Activated CD4-positive, CD25-positive, alpha-beta regulatory T cell treated with anti-CD3 and anti-CD28 coated beads, Interleukin-2, amount 50 U/mL, for 24 hours (primary cell): ENCODE results near the gene NHLRC2.

Source experiments
- ATAC-seq, 2 donors: fragments of 150-1000 bp; cut with Tn5 transposase; one replicate each; pipeline ENCODE4 v1.10.0; 2021; ENCODE audit warnings: mild to moderate bottlenecking in 1 of 2, moderate library complexity in 1 of 2

NHLRC2 gene

GRCh38 chr10:113911113-113911512, 56.7 kb downstream of the NHLRC2 start:
- no peak for ATAC-seq

GRCh38 chr10:113911839-113912238, 57.4 kb downstream of the NHLRC2 start:
- no peak for ATAC-seq

GRCh38 chr10:113912582-113912981, 58.1 kb downstream of the NHLRC2 start:
- no peak for ATAC-seq

- ATAC-seq = no peak
These were observed 60.5 kb downstream of the NHLRC2 start for GRCh38 chr10:113914956-113915355.

- ATAC-seq = no peak
These were observed 61.1 kb downstream of the NHLRC2 start for GRCh38 chr10:113915540-113915939.

- no peak for ATAC-seq
These were observed 61.6 kb downstream of the NHLRC2 start for GRCh38 chr10:113916053-113916452.

- no peak for ATAC-seq
These were observed 63.2 kb downstream of the NHLRC2 start for GRCh38 chr10:113917636-113918035.

- ATAC-seq = no peak
These were observed 65.7 kb downstream of the NHLRC2 start for GRCh38 chr10:113920114-113920513.

GRCh38 chr10:113920875-113921274, 66.4 kb downstream of the NHLRC2 start:
- no peak for ATAC-seq

GRCh38 chr10:113921561-113922370, 67.3 kb downstream of the NHLRC2 start:
- no peak for ATAC-seq

- ATAC-seq = no peak
These were observed 68.5 kb downstream of the NHLRC2 start for GRCh38 chr10:113922787-113923570.

GRCh38 chr10:113924186-113924585, 69.7 kb downstream of the NHLRC2 start:
- no peak for ATAC-seq

GRCh38 chr10:113924664-113925063, 70.2 kb downstream of the NHLRC2 start:
- no peak for ATAC-seq

GRCh38 chr10:113927440-113927839, 73.0 kb downstream of the NHLRC2 start:
- no peak for ATAC-seq

- no peak for ATAC-seq
These were observed 74.4 kb downstream of the NHLRC2 start for GRCh38 chr10:113928830-113929229.

- no peak for ATAC-seq
These were observed 75.1 kb downstream of the NHLRC2 start for GRCh38 chr10:113929522-113929921.

GRCh38 chr10:113930482-113931057, 76.1 kb downstream of the NHLRC2 start:
- ATAC-seq = no peak

- no peak for ATAC-seq
These were observed 78.4 kb downstream of the NHLRC2 start for GRCh38 chr10:113932854-113933253.

GRCh38 chr10:113933894-113934532, 79.6 kb downstream of the NHLRC2 start:
- ATAC-seq = no peak

- no peak for ATAC-seq
These were observed 82.8 kb downstream of the NHLRC2 start for GRCh38 chr10:113937258-113937657.

GRCh38 chr10:113937756-113938155, 83.3 kb downstream of the NHLRC2 start:
- no peak for ATAC-seq

GRCh38 chr10:113939212-113939860, 84.9 kb downstream of the NHLRC2 start:
- ATAC-seq = no peak

- no peak for ATAC-seq
These were observed 86.7 kb downstream of the NHLRC2 start for GRCh38 chr10:113941140-113941539.
